NCI-H2029 (cell line): ENCODE measurements around the gene TNS3.

ENCODE experiments used
- DNase-seq: peaks from one replicate; lab custom pipeline; 2025; lab: John Stamatoyannopoulos, UW

Gene TNS3

GRCh38 chr7:47385536-47386125 is 196.3 kb downstream of the TNS3 start:
- no peak for DNase-seq

GRCh38 chr7:47384755-47385535 is 197.0 kb downstream of the TNS3 start:
- DNase-seq = no peak

GRCh38 chr7:47383696-47384445 is 198.0 kb downstream of the TNS3 start:
- DNase-seq = no peak

GRCh38 chr7:47383072-47383471 is 198.8 kb downstream of the TNS3 start:
- DNase-seq = no peak

- no peak for DNase-seq
Measured at GRCh38 chr7:47382200-47382599, 199.7 kb downstream of the TNS3 start.

- DNase-seq = no peak
Measured at GRCh38 chr7:47381134-47381495, 200.8 kb downstream of the TNS3 start.

GRCh38 chr7:47380325-47381133 is 201.4 kb downstream of the TNS3 start:
- DNase-seq = peak; percentile 24

GRCh38 chr7:47379629-47380324 is 202.1 kb downstream of the TNS3 start:
- DNase-seq = no peak

- DNase-seq = no peak
Measured at GRCh38 chr7:47378728-47379395, 203.0 kb downstream of the TNS3 start.

GRCh38 chr7:47377741-47378140 is 204.2 kb downstream of the TNS3 start:
- DNase-seq = no peak

- DNase-seq = no peak
Measured at GRCh38 chr7:47376991-47377616, 204.8 kb downstream of the TNS3 start.

GRCh38 chr7:47375121-47375938 is 206.6 kb downstream of the TNS3 start:
- DNase-seq = no peak

GRCh38 chr7:47374538-47374937 is 207.4 kb downstream of the TNS3 start:
- DNase-seq = no peak

- peak; percentile 62 for DNase-seq
Measured at GRCh38 chr7:47373871-47374451, 207.9 kb downstream of the TNS3 start.

GRCh38 chr7:47371733-47372368 is 210.1 kb downstream of the TNS3 start:
- DNase-seq = peak; percentile 92

GRCh38 chr7:47371317-47371716 is 210.6 kb downstream of the TNS3 start:
- DNase-seq = peak; percentile 14

GRCh38 chr7:47370461-47371042 is 211.4 kb downstream of the TNS3 start:
- DNase-seq = no peak

GRCh38 chr7:47369736-47370135 is 212.2 kb downstream of the TNS3 start:
- no peak for DNase-seq
